NT2/D1 (cell line): ENCODE data around the gene EPHA8.

Experiments used
- YY1 ChIP-seq: IDR thresholded peaks from 2 replicates; pipeline ENCODE4 v1.6.1; 2011; ENCODE audit not compliant: insufficient read length, insufficient read depth
- ZNF274 ChIP-seq: IDR thresholded peaks from 2 replicates; pipeline ENCODE4 v1.6.1; 2011; ENCODE audit warnings: mild to moderate bottlenecking, low read depth, low read length

DNA sequence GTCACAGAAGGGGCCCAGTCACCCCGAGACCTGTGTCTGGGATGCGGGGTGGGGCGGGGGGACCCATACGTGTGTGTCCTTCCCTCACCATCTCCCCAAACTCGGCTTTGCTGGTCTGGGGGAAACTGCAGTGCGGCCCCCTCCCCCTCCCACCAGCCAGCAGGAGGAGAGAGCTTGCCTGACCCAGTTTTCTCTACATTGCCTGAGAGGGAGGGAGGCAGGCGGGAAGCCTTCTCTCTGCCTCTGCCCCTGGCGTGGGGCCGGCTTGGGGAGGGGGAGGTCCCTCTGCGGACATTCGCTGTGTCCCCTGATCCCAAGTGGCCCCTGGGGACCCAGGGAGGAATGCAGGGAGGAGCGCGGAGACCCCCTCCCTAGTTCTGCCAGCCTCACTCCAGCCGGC, 3.9 kb downstream of the EPHA8 start:
- TF ChIP-seq YY1 (no peak), ZNF274 (no peak)
